AG09319 (cell line): ENCODE results near the gene YES1.

Source experiments
- DNase-seq: peaks from one replicate; pipeline ENCODE4 v3.0.0-alpha.2; 2010; ENCODE audit warnings: low read depth; ENCODE audit errors: extremely low read depth
- CTCF ChIP-seq: IDR thresholded peaks from 2 replicates; pipeline ENCODE4 v1.5.1; 2011; ENCODE audit warnings: low read depth, mild to moderate bottlenecking, inconsistent platforms, low read length, moderate library complexity

Gene YES1

GRCh38 chr18:709771-710170, 102.3 kb downstream of the YES1 start:
- no peak for DNase-seq
- no peak for TF ChIP-seq CTCF

GRCh38 chr18:708096-708495, 103.9 kb downstream of the YES1 start:
- no peak for DNase-seq
- TF ChIP-seq CTCF, result no peak

- DNase-seq, result no peak
- TF ChIP-seq CTCF, result no peak
Observed at GRCh38 chr18:706405-706804, 105.6 kb downstream of the YES1 start.

- TF ChIP-seq CTCF, result no peak
- DNase-seq, result peak; percentile 54
Observed at GRCh38 chr18:703213-703967, 108.7 kb downstream of the YES1 start.

GRCh38 chr18:697800-698199, 114.2 kb downstream of the YES1 start:
- TF ChIP-seq CTCF, result no peak
- DNase-seq, result no peak

- TF ChIP-seq CTCF, result no peak
- DNase-seq, result no peak
Observed at GRCh38 chr18:697012-697411, 115.0 kb downstream of the YES1 start.

- no peak for DNase-seq
- no peak for TF ChIP-seq CTCF
Observed at GRCh38 chr18:693466-694187, 118.4 kb downstream of the YES1 start.
